Suprapubic skin (tissue), 4 donors: ENCODE measurements around the gene CDH5. TPM values are rescaled to one million over a fixed set of nuclear protein-coding genes. Genes with fewer than 3 reads are reported as not detected.

ENCODE experiments used
- DNase-seq, 2 donors: peaks; one replicate each; pipeline ENCODE4 v3.0.0-alpha.2; 2019; ENCODE audit warnings: low spot score in 2 of 2
- H3K27ac ChIP-seq: fragments of 200-600 bp; sonication (generic); one replicate; pipeline ENCODE4 v1.5.1; 2019
- H3K27me3 ChIP-seq: fragments of 200-600 bp; sonication (generic); one replicate; pipeline ENCODE4 v1.5.1; 2019
- H3K36me3 ChIP-seq: fragments of 200-600 bp; sonication (generic); one replicate; pipeline ENCODE4 v1.5.1; 2019
- H3K4me1 ChIP-seq: fragments of 200-600 bp; sonication (generic); one replicate; pipeline ENCODE4 v1.5.1; 2019
- H3K4me3 ChIP-seq: fragments of 200-600 bp; sonication (generic); one replicate; pipeline ENCODE4 v1.5.1; 2019; ENCODE audit warnings: mild to moderate bottlenecking
- H3K9me3 ChIP-seq: fragments of 200-600 bp; sonication (generic); one replicate; pipeline ENCODE4 v1.5.1; 2019
- EP300 ChIP-seq: sonication (generic); formaldehyde crosslinking; IDR thresholded peaks from one replicate; pipeline ENCODE4 v1.6.1; 2017; ENCODE audit warnings: antibody characterized with exemption
- POLR2A ChIP-seq, 2 donors: fragments of 450-650 bp; IDR thresholded peaks; one replicate each; pipeline ENCODE4 v1.6.1; 2017; ENCODE audit warnings: antibody characterized with exemption in 2 of 2, mild to moderate bottlenecking in 2 of 2, moderate library complexity in 2 of 2
- POLR2AphosphoS5 ChIP-seq, 3 donors: sonication (generic); formaldehyde crosslinking; IDR thresholded peaks; one replicate each; pipeline ENCODE4 v1.6.1; 2017; ENCODE audit warnings: antibody characterized with exemption in 3 of 3
- WGBS: methylation state at CpG from one replicate; pipeline ENCODE4 v1.1.5; 2018; 5-methylcytosine and 5-hydroxymethylcytosine counted together
- total RNA-seq, 4 donors: library from RNA; depleted of rRNA; stranded (reverse); fragments of >200 nt; gene quantifications; one replicate each; pipeline ENCODE4 v1.1.0, GENCODE V29; 2016
- TF ChIP-seq, protein P1 (sequence below), 2 donors: fragments of 200-600 bp in 1 of 2; fragments of 450-650 bp in 1 of 2; sonication (generic) in 1 of 2; IDR thresholded peaks; one replicate each; pipeline ENCODE4 v1.5.1; 2016 to 2019; ENCODE audit warnings: antibody characterized with exemption in 2 of 2, mild to moderate bottlenecking in 1 of 2, moderate library complexity in 1 of 2

The CDH5 gene
- total RNA-seq, 4 donors from 2014 or later = 8.0 to 23.6 (median 14.4) TPM

DNA sequence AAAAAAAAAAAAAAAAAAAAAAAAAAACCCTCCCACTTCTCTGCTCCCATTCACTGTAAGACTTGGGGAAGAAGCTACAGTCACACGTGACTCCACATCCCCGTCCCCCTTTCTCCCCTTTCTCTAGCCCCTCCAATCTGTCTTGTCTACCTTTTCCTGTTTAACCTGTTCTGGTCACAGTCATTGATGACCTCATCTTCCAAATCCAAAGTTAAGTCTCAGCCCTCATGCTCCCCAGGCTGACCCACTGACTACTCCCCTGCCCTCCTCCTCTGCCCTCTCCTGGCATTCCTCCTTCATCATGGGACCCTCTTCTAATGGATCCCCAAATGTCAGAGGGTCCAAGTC, 1.6 kb upstream of the CDH5 start:
- Histone ChIP-seq H3K27me3 (no peaks in the 10 kb centered on the region), H3K4me3 (no peak overlapping the region), H3K27ac (peak overlapping the region; percentile 64), H3K9me3 (no peaks in the 10 kb centered on the region), H3K36me3 (no peaks in the 10 kb centered on the region), H3K4me1 (peaks cover 30% of the 10 kb centered on the region)
- WGBS = 18% methylated on average over 2 of the region's 2 CpGs
- no peak for DNase-seq
- TF ChIP-seq POLR2A (IDR thresholded peaks at IDR 0.05) (no peak), EP300 (no peak), POLR2AphosphoS5 (IDR thresholded peaks at IDR 0.05) (no peak)
- TF ChIP-seq, protein P1, sequence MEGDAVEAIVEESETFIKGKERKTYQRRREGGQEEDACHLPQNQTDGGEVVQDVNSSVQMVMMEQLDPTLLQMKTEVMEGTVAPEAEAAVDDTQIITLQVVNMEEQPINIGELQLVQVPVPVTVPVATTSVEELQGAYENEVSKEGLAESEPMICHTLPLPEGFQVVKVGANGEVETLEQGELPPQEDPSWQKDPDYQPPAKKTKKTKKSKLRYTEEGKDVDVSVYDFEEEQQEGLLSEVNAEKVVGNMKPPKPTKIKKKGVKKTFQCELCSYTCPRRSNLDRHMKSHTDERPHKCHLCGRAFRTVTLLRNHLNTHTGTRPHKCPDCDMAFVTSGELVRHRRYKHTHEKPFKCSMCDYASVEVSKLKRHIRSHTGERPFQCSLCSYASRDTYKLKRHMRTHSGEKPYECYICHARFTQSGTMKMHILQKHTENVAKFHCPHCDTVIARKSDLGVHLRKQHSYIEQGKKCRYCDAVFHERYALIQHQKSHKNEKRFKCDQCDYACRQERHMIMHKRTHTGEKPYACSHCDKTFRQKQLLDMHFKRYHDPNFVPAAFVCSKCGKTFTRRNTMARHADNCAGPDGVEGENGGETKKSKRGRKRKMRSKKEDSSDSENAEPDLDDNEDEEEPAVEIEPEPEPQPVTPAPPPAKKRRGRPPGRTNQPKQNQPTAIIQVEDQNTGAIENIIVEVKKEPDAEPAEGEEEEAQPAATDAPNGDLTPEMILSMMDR (IDR thresholded peaks at IDR 0.05) = no peak

- Histone ChIP-seq H3K4me1 (peaks cover 30% of the 10 kb centered on the region), H3K27me3 (no peaks in the 10 kb centered on the region), H3K27ac (peak overlapping the region; percentile 67), H3K4me3 (no peak overlapping the region), H3K36me3 (no peaks in the 10 kb centered on the region), H3K9me3 (no peaks in the 10 kb centered on the region)
- 24% methylated on average over 4 of the region's 4 CpGs for WGBS
- no peak for DNase-seq
- TF ChIP-seq, protein P1 (IDR thresholded peaks at IDR 0.05) = no peak
- TF ChIP-seq POLR2A (IDR thresholded peaks at IDR 0.05) (no peak), POLR2AphosphoS5 (IDR thresholded peaks at IDR 0.05) (no peak), EP300 (no peak)
Observed at GRCh38 chr16:66365651-66366050, 840 bp upstream of the CDH5 start.

DNA sequence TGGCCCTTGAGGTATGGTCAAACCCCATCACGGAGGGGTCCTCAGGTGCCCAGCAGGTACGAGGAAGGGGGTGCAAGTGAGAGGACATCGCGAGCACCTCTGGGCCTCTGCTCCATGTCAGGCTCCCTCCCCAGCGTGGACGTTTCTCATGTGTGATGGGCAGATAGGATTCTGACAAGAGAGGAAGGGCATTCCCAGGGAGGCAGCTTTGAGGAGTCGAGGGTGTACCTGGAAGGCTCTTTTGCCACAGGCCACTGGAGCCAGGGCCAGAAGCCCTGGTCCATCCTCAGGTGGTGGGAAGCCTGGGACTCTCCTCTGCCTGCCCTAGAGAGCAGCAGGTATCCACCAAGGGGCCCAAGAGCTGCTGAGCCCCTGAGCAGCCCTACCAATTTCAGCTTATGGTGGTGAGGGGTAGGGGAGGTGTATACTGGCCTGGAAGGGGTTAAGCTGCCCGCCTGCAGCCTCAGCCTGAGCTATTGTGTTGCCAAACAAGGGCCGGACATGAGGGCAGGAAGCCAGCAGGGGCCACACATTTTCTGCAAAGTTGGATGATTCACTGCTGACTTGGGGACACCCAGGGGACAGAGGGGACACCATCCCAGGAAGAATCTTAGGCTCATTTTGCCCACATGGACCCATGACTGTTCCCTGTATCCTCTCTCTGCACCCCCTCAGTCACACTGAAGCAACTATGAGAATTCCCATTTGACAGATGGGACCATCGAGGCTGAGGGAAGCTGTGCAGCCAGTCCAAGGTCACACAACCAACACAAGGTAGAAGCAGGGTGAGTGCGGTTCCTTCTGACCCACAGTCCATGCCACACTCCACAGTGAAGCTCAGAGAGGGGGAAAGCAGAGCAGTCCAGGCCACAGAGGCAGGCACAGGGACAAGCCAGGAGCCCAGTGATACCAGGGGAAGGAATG, 1.7 kb downstream of the CDH5 start:
- no peaks in the 10 kb centered on the region for H3K9me3 ChIP-seq
- DNase-seq = no peak
- H3K36me3 ChIP-seq = no peaks in the 10 kb centered on the region
- H3K4me1 ChIP-seq = peaks cover 30% of the 10 kb centered on the region
- peak overlapping the region; percentile 42 for H3K4me3 ChIP-seq
- TF ChIP-seq EP300 (no peak), POLR2AphosphoS5 (IDR thresholded peaks at IDR 0.05) (no peak), POLR2A (IDR thresholded peaks at IDR 0.05) (no peak)
- TF ChIP-seq, protein P1 (IDR thresholded peaks at IDR 0.05) = no peak
- 78% methylated on average over 9 of the region's 11 CpGs for whole genome bisulfite sequencing
- H3K27ac ChIP-seq = no peak overlapping the region
- no peaks in the 10 kb centered on the region for H3K27me3 ChIP-seq

DNA sequence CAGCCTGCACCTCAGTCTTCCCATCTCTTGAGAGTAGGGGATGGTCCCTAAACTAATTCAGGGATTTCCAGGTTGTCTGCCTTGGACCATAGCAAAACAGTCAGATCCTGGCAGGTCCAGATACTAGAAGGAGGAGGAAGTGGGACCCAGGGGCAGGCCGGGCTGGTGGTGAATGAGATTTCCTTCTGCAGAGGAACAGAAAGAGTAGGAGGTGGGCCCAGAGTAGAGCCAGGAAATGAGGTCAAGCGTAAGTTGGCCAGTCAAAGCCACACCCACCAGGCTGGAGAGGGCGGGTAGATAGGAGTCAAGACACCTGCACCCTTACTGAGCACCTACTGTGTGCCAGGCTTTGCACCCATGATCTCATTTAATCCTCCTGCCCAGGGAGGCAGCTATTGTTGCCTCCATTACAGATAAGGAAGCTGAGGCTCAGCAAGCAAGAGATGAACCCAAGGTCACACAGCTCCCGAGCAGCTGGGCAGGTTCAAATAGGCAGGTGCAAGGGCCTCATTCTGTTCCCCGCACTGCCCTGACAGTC, 2.6 kb downstream of the CDH5 start:
- TF ChIP-seq, protein P1 (IDR thresholded peaks at IDR 0.05) = no peak
- TF ChIP-seq POLR2A (IDR thresholded peaks at IDR 0.05) = no peak
- no peak for TF ChIP-seq POLR2AphosphoS5 (IDR thresholded peaks at IDR 0.05)
- no peak for TF ChIP-seq EP300
- H3K36me3 ChIP-seq = no peaks in the 10 kb centered on the region
- peak overlapping the region; percentile 42 for H3K4me3 ChIP-seq
- H3K27ac ChIP-seq = no peak overlapping the region
- H3K9me3 ChIP-seq = no peaks in the 10 kb centered on the region
- DNase-seq = no peak
- H3K4me1 ChIP-seq = peaks cover 28% of the 10 kb centered on the region
- H3K27me3 ChIP-seq = no peaks in the 10 kb centered on the region
- 77% methylated on average over 5 of the region's 5 CpGs for WGBS
